ENCODE data around the gene REXO1. TPM values are rescaled to one million over a fixed set of nuclear protein-coding genes. Genes with fewer than 3 reads are reported as not detected.

Gene REXO1
- total and polyA plus RNA-seq, 2 of the 13 experiments (the other 11 are each of a cell fraction or from before 2014, with no cell fraction given), result 5.0 to 11.2 TPM

- TF ChIP-seq NR2F6 (IDR thresholded peaks at IDR 0.05), result no peak
- TF ChIP-seq NR2F6 (CRISPR knock-in tag; IDR thresholded peaks at IDR 0.05), result peak; percentile 53
- peak; percentile 96 for TF ChIP-seq SP5 (CRISPR knock-in tag; IDR thresholded peaks at IDR 0.05; ENCODE audit: borderline replicate concordance, low read depth)
- TF ChIP-seq HMGXB4 (CRISPR knock-in tag; IDR thresholded peaks at IDR 0.05; ENCODE audit: borderline replicate concordance in 1 of 2, low read depth in 1 of 2), result 0 out of 4 replicates have a peak, but pooled peaks of 1 of the 2 experiments have one; percentile 22
- peak; percentile 91 for TF ChIP-seq FOSL2 (CRISPR knock-in tag; IDR thresholded peaks at IDR 0.05)
- TF ChIP-seq THRA (CRISPR knock-in tag; IDR thresholded peaks at IDR 0.05; ENCODE audit: borderline replicate concordance), result peak; percentile 99
- peak; percentile 8; the same call in 1 of the 2 replicates for TF ChIP-seq RAD21 (CRISPR knock-in tag; IDR thresholded peaks at IDR 0.05)
- peak; percentile 33; the same call in 1 of the 2 replicates for TF ChIP-seq MYC (CRISPR knock-in tag; IDR thresholded peaks at IDR 0.05; ENCODE audit: borderline replicate concordance)
- TF ChIP-seq HNF4G (IDR thresholded peaks at IDR 0.05; ENCODE audit: borderline replicate concordance, low read depth, low read length), result peak; percentile 63; the same call in 1 of the 2 replicates
- no peak for TF ChIP-seq HNF4G (CRISPR knock-in tag; IDR thresholded peaks at IDR 0.05; ENCODE audit: borderline replicate concordance, low read depth)
- no peak for TF ChIP-seq SOX6 (IDR thresholded peaks at IDR 0.05)
- TF ChIP-seq SOX6 (CRISPR knock-in tag; IDR thresholded peaks at IDR 0.05), result peak; percentile 40; the same call in 1 of the 2 replicates
- TF ChIP-seq PATZ1 (CRISPR knock-in tag; IDR thresholded peaks at IDR 0.05), result peak; percentile 82
- peak; percentile 56 for TF ChIP-seq BCL6 (CRISPR knock-in tag; IDR thresholded peaks at IDR 0.05)
- 0 out of 2 replicates have a peak, but pooled peaks have one; percentile 58 for TF ChIP-seq KDM3A (CRISPR knock-in tag; IDR thresholded peaks at IDR 0.05; ENCODE audit: low read depth)
- TF ChIP-seq SP1 (IDR thresholded peaks at IDR 0.05), result no peak
- TF ChIP-seq SP1 (CRISPR knock-in tag; IDR thresholded peaks at IDR 0.05), result peak; percentile 91
- TF ChIP-seq MLX (CRISPR knock-in tag; IDR thresholded peaks at IDR 0.05), result no peak
- peak; percentile 67 for TF ChIP-seq ZNF687 (CRISPR knock-in tag; IDR thresholded peaks at IDR 0.05)
- peak; percentile 37 for TF ChIP-seq XRCC5 (optimal IDR thresholded peaks at IDR 0.05; ENCODE audit: low read length)
Observed at GRCh38 chr19:1856698-1857603, 8.7 kb upstream of the REXO1 start (continued).

All from HepG2 (cell line).